Breast epithelium (tissue), 4 donors: Measurements from ENCODE around the gene SNX1. TPM values are rescaled to one million over a fixed set of nuclear protein-coding genes. Genes with fewer than 3 reads are reported as not detected.
A peak's percentile ranks its signal among the peaks of the same experiment; 100 is the strongest.
"Not testable (repeated sequence)": the region's sequence is repeated elsewhere in the genome, so short reads cannot be mapped to it uniquely, and the experiment has no call there.

Experiments
- DNase-seq, 2 donors: peaks; one replicate each; pipeline ENCODE4 v3.0.0-alpha.2; 2019; ENCODE audit warnings: low spot score in 2 of 2
- H3K27ac ChIP-seq, 2 donors: fragments of 200-600 bp; sonication (generic) in 1 of 2; one replicate each; pipeline ENCODE4 v1.5.1; 2016 to 2019; ENCODE audit warnings: mild to moderate bottlenecking in 1 of 2
- H3K27me3 ChIP-seq, 2 donors: fragments of 200-600 bp; sonication (generic) in 1 of 2; one replicate each; pipeline versions ENCODE4 v1.5.1 to v1.6.0; 2017 to 2019; ENCODE audit warnings: control low read depth in 1 of 2, mild to moderate bottlenecking in 1 of 2
- H3K36me3 ChIP-seq: fragments of 200-600 bp; one replicate; pipeline ENCODE4 v1.5.1; 2019
- H3K4me1 ChIP-seq, 2 donors: fragments of 200-600 bp; sonication (generic); one replicate each; pipeline ENCODE4 v1.5.1; 2016 to 2019; ENCODE audit warnings: control low read depth in 1 of 2
- H3K4me3 ChIP-seq, 3 donors: fragments of 200-600 bp; sonication (generic); 1 replicate in 2 of 3; 2 replicates in 1 of 3; pipeline ENCODE4 v1.5.1; 2016 to 2019; ENCODE audit warnings: mild to moderate bottlenecking in 3 of 3, moderate library complexity in 2 of 3
- H3K9me3 ChIP-seq, 2 donors: fragments of 200-600 bp; sonication (generic) in 1 of 2; one replicate each; pipeline ENCODE4 v1.5.1; 2016 to 2019; ENCODE audit warnings: control low read depth in 1 of 2
- POLR2A ChIP-seq: fragments of 450-650 bp; IDR thresholded peaks from one replicate; pipeline ENCODE4 v1.6.1; 2016; ENCODE audit warnings: antibody characterized with exemption, mild to moderate bottlenecking, moderate library complexity
- POLR2AphosphoS5 ChIP-seq, 3 donors: sonication (generic); formaldehyde crosslinking; IDR thresholded peaks; one replicate each; pipeline ENCODE4 v1.6.1; 2017; ENCODE audit warnings: antibody characterized with exemption in 3 of 3
- intact Hi-C: fragments of 100-400 bp; cut with DNase I; formaldehyde crosslinking; loops from one replicate; pipeline ENCODE4 v1.15.1; 2023; ENCODE audit warnings: low total_unique reads
- total RNA-seq, 3 donors: library from RNA; depleted of rRNA; stranded (reverse); fragments of >200 nt; gene quantifications; one replicate each; pipeline ENCODE4 v1.1.0, GENCODE V29; 2016
- TF ChIP-seq, protein P1 (sequence below), 3 donors: fragments of 450-650 bp; IDR thresholded peaks; one replicate each; pipeline ENCODE4 v1.5.1; 2016 to 2017; ENCODE audit warnings: antibody characterized with exemption in 3 of 3, mild to moderate bottlenecking in 3 of 3, moderate library complexity in 3 of 3

The SNX1 gene
- total RNA-seq, 3 donors from 2014 or later, result 107 to 144 (median 125) TPM

DNA sequence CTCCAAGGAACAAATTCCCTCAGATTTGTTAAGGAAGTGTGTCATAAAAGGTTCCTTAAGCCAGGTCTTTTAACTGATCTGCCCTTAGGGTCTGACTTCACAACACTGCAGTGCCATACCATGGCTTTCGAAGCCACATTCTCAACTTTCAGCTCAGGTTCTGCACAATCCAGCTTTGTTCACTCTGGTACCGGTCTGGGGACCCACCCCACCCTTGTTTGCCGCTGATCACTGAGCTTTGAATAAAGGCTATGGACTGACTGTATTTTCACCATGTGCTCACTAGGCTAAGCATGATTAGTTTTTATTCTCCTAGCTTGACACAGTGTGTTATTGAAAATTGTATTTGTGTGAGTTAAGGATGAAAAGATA lies 15.9 kb downstream of the SNX1 start:
- H3K9me3 ChIP-seq, result no peaks in the 10 kb centered on the region
- H3K27me3 ChIP-seq, result no peaks in the 10 kb centered on the region
- peak overlapping the region; percentile 6 to 77 for H3K27ac ChIP-seq
- peak overlapping the region in 1 of 3 donors; percentile 7 for H3K4me3 ChIP-seq
- peaks cover 4% of the 10 kb centered on the region for H3K36me3 ChIP-seq
- DNase-seq, result no peak
- intact Hi-C loops, result no loop called here
- peaks cover 6 to 9% of the 10 kb centered on the region in 2 donors for H3K4me1 ChIP-seq
- TF ChIP-seq POLR2AphosphoS5 (IDR thresholded peaks at IDR 0.05) (no peak), POLR2A (no peak)
- TF ChIP-seq, protein P1, sequence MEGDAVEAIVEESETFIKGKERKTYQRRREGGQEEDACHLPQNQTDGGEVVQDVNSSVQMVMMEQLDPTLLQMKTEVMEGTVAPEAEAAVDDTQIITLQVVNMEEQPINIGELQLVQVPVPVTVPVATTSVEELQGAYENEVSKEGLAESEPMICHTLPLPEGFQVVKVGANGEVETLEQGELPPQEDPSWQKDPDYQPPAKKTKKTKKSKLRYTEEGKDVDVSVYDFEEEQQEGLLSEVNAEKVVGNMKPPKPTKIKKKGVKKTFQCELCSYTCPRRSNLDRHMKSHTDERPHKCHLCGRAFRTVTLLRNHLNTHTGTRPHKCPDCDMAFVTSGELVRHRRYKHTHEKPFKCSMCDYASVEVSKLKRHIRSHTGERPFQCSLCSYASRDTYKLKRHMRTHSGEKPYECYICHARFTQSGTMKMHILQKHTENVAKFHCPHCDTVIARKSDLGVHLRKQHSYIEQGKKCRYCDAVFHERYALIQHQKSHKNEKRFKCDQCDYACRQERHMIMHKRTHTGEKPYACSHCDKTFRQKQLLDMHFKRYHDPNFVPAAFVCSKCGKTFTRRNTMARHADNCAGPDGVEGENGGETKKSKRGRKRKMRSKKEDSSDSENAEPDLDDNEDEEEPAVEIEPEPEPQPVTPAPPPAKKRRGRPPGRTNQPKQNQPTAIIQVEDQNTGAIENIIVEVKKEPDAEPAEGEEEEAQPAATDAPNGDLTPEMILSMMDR (IDR thresholded peaks at IDR 0.05), result no peak

DNA sequence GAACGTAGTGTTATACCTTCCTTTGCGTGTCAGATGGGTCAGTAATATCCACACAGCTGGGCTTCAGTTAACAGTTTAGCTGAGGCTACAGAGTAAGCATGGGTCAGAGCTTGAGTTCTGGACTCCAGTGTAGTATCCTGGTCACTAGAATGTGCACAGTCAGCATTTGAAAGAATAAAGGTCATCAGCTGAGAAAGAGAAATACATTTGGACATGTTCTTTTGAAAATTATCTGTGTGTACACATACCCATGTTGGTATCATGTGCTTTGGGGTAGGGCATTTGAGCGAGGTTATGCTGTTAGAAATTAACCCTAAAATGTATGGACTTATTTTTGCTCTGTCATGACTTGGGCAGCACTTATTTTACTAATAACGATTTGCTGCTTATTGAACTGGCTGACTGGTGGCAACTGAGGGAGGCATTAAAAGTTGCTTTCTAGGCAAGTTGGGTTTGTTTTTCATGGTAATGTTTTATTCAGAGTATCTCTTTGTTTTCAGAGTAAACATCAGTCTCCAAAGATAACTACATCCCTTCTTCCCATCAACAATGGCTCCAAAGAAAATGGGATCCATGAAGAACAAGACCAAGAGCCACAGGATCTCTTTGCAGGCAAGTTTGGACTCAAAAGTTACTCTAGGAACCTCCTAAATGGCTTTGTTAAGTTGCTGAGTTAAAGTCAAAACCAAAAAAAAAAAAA lies 16.4 kb downstream of the SNX1 start:
- DNase-seq, result no peak

DNA sequence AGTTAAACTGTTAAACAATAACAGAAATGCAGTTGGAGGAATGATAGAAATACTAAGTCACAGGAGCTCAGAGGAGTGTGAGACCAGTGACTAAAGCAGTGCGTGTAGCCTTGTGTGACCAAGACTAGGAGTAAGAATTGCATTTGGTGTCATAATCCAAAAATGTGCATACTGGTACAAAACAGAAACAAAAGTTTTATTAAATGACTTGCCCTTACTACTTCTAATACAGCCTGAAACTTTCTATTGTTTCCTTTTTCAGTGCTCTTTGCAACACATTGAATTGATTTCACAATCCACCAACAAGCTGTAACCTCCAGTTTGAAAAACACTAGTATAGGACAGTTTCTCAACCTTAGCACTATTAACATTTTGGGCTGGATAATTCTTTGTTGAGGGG lies 17.1 kb downstream of the SNX1 start:
- peak overlapping the region; percentile 6 to 77 for H3K27ac ChIP-seq
- H3K4me1 ChIP-seq, result peaks cover 6 to 9% of the 10 kb centered on the region in 2 donors
- peaks cover 4% of the 10 kb centered on the region for H3K36me3 ChIP-seq
- DNase-seq, result no peak
- no peaks in the 10 kb centered on the region for H3K27me3 ChIP-seq
- no peak overlapping the region for H3K4me3 ChIP-seq
- TF ChIP-seq POLR2AphosphoS5 (IDR thresholded peaks at IDR 0.05) (no peak), POLR2A (no peak)
- TF ChIP-seq, protein P1 (IDR thresholded peaks at IDR 0.05), result no peak
- intact Hi-C loops, result no loop called here
- H3K9me3 ChIP-seq, result no peaks in the 10 kb centered on the region

More for the DNA sequence above, 16.4 kb downstream of the SNX1 start:
- TF ChIP-seq POLR2A (no peak), POLR2AphosphoS5 (IDR thresholded peaks at IDR 0.05) (no peak)
- TF ChIP-seq, protein P1 (IDR thresholded peaks at IDR 0.05), result no peak
- H3K27me3 ChIP-seq, result no peaks in the 10 kb centered on the region
- peak overlapping the region; percentile 6 to 77 for H3K27ac ChIP-seq
- no peak overlapping the region for H3K4me3 ChIP-seq
- H3K4me1 ChIP-seq, result peaks cover 6 to 9% of the 10 kb centered on the region in 2 donors
- peaks cover 4% of the 10 kb centered on the region for H3K36me3 ChIP-seq
- intact Hi-C loops, result no loop called here
- no peaks in the 10 kb centered on the region for H3K9me3 ChIP-seq

DNA sequence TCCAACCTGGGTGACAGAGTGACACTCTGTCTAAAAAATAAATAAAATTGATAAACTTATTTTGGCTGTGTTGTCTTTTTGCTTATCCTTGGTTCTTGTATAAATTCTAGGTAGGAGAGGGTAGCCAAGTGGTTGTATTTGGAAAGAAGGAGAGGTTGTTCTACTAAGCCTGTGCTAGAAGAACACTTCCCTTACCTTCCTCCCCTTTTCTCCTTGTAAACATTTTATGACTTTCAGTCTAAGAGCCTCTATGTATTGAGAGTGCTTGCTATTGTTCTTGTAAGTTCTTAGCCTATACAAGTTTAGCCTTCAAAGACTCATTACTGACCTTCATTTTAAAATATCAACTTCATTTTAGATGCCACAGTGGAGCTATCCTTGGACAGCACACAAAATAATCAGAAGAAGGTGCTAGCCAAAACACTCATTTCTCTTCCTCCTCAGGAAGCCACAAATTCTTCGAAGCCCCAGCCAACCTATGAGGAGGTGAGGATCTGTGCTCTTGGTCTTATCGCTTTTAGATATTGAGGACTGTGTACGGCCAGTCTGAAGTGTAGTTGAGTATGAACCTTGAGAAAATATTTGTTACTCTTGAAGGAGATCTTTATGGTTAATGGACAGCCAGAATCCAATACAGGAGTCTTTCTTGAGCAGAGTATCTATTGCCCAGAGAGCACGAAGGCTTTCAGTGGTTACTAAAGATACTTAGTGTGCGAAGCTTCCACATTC lies 22.1 kb downstream of the SNX1 start:
- H3K4me1 ChIP-seq, result no peaks in the 10 kb centered on the region
- H3K9me3 ChIP-seq, result no peaks in the 10 kb centered on the region
- no peak overlapping the region for H3K4me3 ChIP-seq
- H3K36me3 ChIP-seq, result peaks cover 4% of the 10 kb centered on the region
- intact Hi-C loops, result no loop called here
- no peak overlapping the region for H3K27ac ChIP-seq
- no peaks in the 10 kb centered on the region for H3K27me3 ChIP-seq
- no peak for DNase-seq
- TF ChIP-seq POLR2AphosphoS5 (IDR thresholded peaks at IDR 0.05) (no peak), POLR2A (no peak)
- TF ChIP-seq, protein P1 (IDR thresholded peaks at IDR 0.05), result no peak

DNA sequence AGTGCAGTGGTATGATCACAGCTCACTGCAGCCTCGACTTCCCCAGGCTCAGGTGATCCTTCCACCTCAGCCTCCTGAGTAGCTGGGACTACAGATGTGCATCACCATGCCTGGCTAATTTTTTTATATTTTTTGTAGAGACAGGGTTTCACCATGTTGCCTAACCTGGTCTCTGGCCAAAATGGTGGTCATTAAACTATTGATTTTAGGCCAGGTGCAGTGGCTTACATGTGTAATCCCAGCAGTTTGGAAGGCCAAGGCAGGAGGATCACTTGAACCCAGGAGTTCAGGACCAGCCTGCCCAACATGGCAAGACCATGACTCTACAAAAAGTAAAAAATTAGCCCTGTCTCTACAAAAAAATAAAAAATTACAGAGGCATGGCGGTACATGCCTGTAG lies 24.5 kb downstream of the SNX1 start:
- DNase-seq, H3K9me3 ChIP-seq, intact Hi-C loops, H3K27ac ChIP-seq, H3K4me3 ChIP-seq, H3K27me3 ChIP-seq, H3K4me1 ChIP-seq, H3K36me3 ChIP-seq: not testable (repeated sequence)
